HEK293T (cell line): ENCODE data around the gene OR51A4.

ENCODE experiments used
- CTCF ChIA-PET: fragments of 350-600 bp; formaldehyde crosslinking; extraction: SDS; loops from one replicate; lab custom pipeline; 2021; ENCODE audit warnings: antibody characterized with exemption, inconsistent platforms; lab: Yijun Ruan, JAX
- POLR2A ChIA-PET: fragments of 350-600 bp; formaldehyde crosslinking; extraction: SDS; loops from one replicate; lab custom pipeline; 2020; ENCODE audit warnings: antibody characterized with exemption, inconsistent platforms; lab: Yijun Ruan, JAX
- DNase-seq: peaks from one replicate; pipeline ENCODE4 v3.0.0; 2012; ENCODE audit warnings: mixed read lengths; ENCODE audit errors: extremely low spot score
- ARNT ChIP-seq: fragments of 450-650 bp; IDR thresholded peaks from 2 replicates; pipeline ENCODE4 v1.6.1; 2017; ENCODE audit warnings: mild to moderate bottlenecking
- BHLHE40 ChIP-seq: fragments of 450-650 bp; IDR thresholded peaks from 2 replicates; pipeline ENCODE4 v1.6.1; 2016; ENCODE audit warnings: mild to moderate bottlenecking, moderate library complexity, borderline replicate concordance
- CTBP1 ChIP-seq: fragments of 450-650 bp; IDR thresholded peaks from 2 replicates; pipeline ENCODE4 v1.6.1; 2016; ENCODE audit warnings: borderline replicate concordance
- ELF4 ChIP-seq: fragments of 450-650 bp; IDR thresholded peaks from 2 replicates; pipeline ENCODE4 v1.6.1; 2017; ENCODE audit warnings: antibody characterized with exemption
- FOXA1 ChIP-seq: fragments of 450-650 bp; IDR thresholded peaks from 2 replicates; pipeline ENCODE4 v1.6.1; 2016; ENCODE audit warnings: mild to moderate bottlenecking
- FOXK2 ChIP-seq: fragments of 450-650 bp; IDR thresholded peaks from 2 replicates; pipeline ENCODE4 v1.6.1; 2016; ENCODE audit warnings: mild to moderate bottlenecking
- FOXM1 ChIP-seq: fragments of 450-650 bp; IDR thresholded peaks from 2 replicates; pipeline ENCODE4 v1.6.1; 2017; ENCODE audit warnings: mild to moderate bottlenecking, borderline replicate concordance
- HDGF ChIP-seq: fragments of 450-650 bp; IDR thresholded peaks from 2 replicates; pipeline ENCODE4 v1.6.1; 2017; ENCODE audit warnings: antibody characterized with exemption, borderline replicate concordance
- L3MBTL2 ChIP-seq: fragments of 450-650 bp; conservative IDR thresholded peaks from 2 replicates; pipeline ENCODE4 v1.6.1; 2016; ENCODE audit warnings: mild to moderate bottlenecking
- LEF1 ChIP-seq: fragments of 450-650 bp; IDR thresholded peaks from 2 replicates; pipeline ENCODE4 v1.6.1; 2017; ENCODE audit warnings: mild to moderate bottlenecking, borderline replicate concordance
- NFRKB ChIP-seq: fragments of 450-650 bp; IDR thresholded peaks from 2 replicates; pipeline ENCODE4 v1.6.1; 2016; ENCODE audit warnings: mild to moderate bottlenecking, moderate library complexity
- SP1 ChIP-seq: fragments of 450-650 bp; IDR thresholded peaks from 2 replicates; pipeline ENCODE4 v1.6.1; 2017
- SUZ12 ChIP-seq: fragments of 450-650 bp; IDR thresholded peaks from 2 replicates; pipeline ENCODE4 v1.6.1; 2016; ENCODE audit warnings: mild to moderate bottlenecking
- TARDBP ChIP-seq: fragments of 450-650 bp; IDR thresholded peaks from 2 replicates; pipeline ENCODE4 v1.6.1; 2016
- ZNF384 ChIP-seq: fragments of 450-650 bp; IDR thresholded peaks from 2 replicates; pipeline ENCODE4 v1.6.1; 2016
- TF ChIP-seq, protein P1 (sequence below): fragments of 450-650 bp; IDR thresholded peaks from 2 replicates; pipeline ENCODE4 v1.6.1; 2016

Gene OR51A4

DNA sequence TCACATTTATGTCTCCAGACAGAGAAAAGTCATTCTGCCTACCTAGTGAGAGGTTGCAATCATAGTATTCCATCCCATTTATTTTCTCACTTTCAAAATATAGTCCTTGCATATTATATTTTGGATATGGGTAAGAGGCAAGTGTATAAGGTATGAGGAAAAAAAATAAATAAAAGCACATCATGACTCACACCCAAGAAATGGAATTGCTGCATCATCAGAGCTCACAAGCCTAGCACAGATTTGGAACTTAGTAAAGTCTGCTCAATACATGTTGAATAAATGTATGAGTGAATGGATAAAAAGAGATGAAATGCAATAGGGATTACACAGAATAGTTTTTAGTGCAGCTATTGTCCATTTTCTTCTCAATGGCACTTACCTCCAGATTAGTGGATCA is 20.8 kb downstream of the OR51A4 start:
- no peak for DNase-seq
- POLR2A ChIA-PET: no interaction called here

DNA sequence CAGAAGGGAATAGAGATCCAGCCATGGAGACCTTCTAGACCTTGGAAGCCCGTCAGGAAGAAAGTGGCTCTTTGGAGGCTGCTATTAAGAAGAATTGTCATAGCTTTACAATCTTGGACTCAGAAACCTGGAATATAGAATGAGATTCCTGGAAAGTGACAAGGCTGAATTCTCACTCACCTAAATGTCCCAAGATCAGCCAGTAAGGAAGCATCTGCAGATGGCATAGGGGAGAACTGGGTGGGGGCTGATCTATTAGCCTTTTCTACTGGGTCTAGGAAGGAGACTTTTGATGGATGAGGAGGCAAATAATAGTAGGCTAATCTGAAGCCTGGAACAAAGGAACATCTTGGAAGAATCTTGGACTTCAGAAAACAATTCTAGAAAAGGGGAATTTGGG is 23.2 kb downstream of the OR51A4 start, which contains the start of gene OR51G1:
TSS of gene OR51G1 (minus strand) at position 101 of the 400 bp plus-strand sequence. CDS start at position 101, 0 bp downstream.
- ChIA-PET POLR2A (no interaction called here), CTCF (no interaction called here)
- no peak for TF ChIP-seq ZNF384
- TF ChIP-seq BHLHE40: no peak
- TF ChIP-seq, protein P1, sequence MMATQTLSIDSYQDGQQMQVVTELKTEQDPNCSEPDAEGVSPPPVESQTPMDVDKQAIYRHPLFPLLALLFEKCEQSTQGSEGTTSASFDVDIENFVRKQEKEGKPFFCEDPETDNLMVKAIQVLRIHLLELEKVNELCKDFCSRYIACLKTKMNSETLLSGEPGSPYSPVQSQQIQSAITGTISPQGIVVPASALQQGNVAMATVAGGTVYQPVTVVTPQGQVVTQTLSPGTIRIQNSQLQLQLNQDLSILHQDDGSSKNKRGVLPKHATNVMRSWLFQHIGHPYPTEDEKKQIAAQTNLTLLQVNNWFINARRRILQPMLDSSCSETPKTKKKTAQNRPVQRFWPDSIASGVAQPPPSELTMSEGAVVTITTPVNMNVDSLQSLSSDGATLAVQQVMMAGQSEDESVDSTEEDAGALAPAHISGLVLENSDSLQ: no peak
- no peak for TF ChIP-seq FOXM1
- no peak for TF ChIP-seq CTBP1
- no peak for TF ChIP-seq ARNT
- TF ChIP-seq NFRKB: no peak
- no peak for TF ChIP-seq L3MBTL2
- no peak for TF ChIP-seq HDGF
- TF ChIP-seq SP1: no peak
- no peak for TF ChIP-seq SUZ12
- no peak for TF ChIP-seq TARDBP
- TF ChIP-seq FOXK2: no peak
- no peak for DNase-seq

More for the DNA sequence above, 20.8 kb downstream of the OR51A4 start:
- CTCF ChIA-PET: no interaction called here
- no peak for TF ChIP-seq ARNT
- TF ChIP-seq BHLHE40: no peak
- TF ChIP-seq SP1: no peak
- TF ChIP-seq, protein P1: no peak
- no peak for TF ChIP-seq HDGF
- no peak for TF ChIP-seq SUZ12
- TF ChIP-seq CTBP1: no peak
- TF ChIP-seq TARDBP: no peak
- TF ChIP-seq NFRKB: no peak
- TF ChIP-seq LEF1: no peak
- no peak for TF ChIP-seq FOXA1
- no peak for TF ChIP-seq FOXK2
- no peak for TF ChIP-seq ELF4

DNA sequence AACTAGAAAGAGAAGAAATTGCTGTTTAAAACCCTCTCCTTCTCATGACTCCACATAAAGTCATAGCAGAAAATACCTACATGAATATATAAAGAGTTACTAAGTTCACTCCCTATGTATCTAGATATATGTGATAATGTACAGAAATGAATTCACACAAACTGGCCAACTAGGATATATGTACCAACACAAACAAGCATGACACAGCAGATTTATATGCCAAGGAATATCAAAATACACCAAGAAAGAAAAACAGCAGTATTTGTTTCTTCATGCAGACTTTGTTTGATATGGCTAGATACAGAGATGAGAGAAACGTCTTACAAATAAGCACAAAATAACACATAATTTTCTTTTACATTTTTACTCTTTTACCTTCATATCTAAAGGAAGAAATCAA is 25.1 kb downstream of the OR51A4 start:
- TF ChIP-seq ZNF384 (no peak), CTBP1 (no peak), ELF4 (no peak)
- DNase-seq: no peak
- ChIA-PET CTCF (no interaction called here), POLR2A (no interaction called here)

DNA sequence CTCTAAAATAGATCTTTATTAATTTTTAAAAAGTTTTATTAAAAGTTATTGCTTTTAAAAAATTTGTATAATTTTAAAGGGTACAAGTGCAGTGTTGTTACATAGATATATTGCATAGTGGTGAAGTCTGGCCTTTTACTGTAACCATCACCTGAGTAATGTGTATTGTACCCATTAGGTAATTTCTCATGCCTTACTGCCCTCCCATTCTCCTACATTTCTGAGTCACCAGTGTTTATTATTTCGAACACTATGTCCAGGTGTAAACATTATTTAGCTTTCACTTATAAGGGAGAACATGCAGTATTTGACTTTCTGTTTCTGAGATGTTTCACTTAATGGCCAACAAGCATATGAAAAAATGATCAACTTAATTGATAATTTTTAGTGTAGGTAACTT is 25.6 kb downstream of the OR51A4 start:
- no peak for DNase-seq
- ChIA-PET CTCF (no interaction called here), POLR2A (no interaction called here)
- no peak for TF ChIP-seq ARNT
- TF ChIP-seq FOXA1: no peak
- TF ChIP-seq SUZ12: no peak
- no peak for TF ChIP-seq NFRKB
- no peak for TF ChIP-seq SP1

DNA sequence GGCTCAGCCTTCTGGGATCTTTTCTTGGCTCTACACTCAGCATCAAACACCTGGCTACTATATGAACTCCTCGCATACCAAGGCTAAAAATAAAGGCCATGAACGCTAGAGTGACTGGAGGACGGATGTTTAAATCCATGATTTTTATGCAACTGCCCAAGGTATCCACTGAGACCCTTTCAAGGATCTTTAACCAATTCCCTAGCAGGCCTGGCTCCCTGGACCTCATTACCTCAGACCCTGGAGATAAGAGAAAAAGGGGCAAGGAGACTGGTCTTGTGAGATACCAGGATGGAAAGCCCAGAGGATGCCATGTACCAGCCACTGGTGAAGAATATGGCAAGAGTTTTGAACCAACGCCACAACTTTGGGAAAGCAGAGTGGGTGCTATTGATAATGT is 28.2 kb downstream of the OR51A4 start, which contains the start of gene OR51G2:
TSS of gene OR51G2 (minus strand) at position 101 of the 400 bp plus-strand sequence. CDS start 3,687 bp downstream, outside the sequence.
- CTCF ChIA-PET: interaction anchor here (0.7 kb wide), 1 partner anchor 69 kb away, joined by 4 read pairs; no protein-coding TSS in a partner anchor
- POLR2A ChIA-PET: no interaction called here
- no peak for TF ChIP-seq LEF1
- TF ChIP-seq SP1: no peak
- no peak for TF ChIP-seq L3MBTL2
- TF ChIP-seq FOXK2: no peak
- no peak for TF ChIP-seq ELF4
- TF ChIP-seq FOXM1: no peak
- TF ChIP-seq NFRKB: no peak
- no peak for DNase-seq

DNA sequence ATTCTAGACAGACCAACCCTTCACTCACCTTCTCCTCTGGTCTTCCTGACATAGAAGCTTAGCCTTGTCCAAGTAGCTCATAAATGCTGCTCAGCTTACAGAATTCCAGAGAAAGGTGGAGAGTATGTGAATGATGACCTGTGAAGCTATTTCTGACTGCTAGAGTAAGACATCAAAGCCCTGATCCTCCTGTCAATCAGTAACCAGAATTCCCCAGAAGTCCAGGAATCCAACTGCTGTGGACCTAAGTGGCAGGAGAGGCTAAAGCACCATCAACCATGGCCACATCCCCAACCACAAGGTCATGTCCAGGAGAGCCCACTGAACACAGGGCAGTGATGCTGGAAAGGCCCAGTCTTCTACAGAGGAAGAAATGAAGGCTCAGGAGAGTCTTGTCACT is 30.8 kb downstream of the OR51A4 start:
- ChIA-PET CTCF (no interaction called here), POLR2A (no interaction called here)
- no peak for TF ChIP-seq NFRKB
- no peak for TF ChIP-seq TARDBP
- TF ChIP-seq SUZ12: no peak
- TF ChIP-seq, protein P1: no peak
- no peak for DNase-seq

DNA sequence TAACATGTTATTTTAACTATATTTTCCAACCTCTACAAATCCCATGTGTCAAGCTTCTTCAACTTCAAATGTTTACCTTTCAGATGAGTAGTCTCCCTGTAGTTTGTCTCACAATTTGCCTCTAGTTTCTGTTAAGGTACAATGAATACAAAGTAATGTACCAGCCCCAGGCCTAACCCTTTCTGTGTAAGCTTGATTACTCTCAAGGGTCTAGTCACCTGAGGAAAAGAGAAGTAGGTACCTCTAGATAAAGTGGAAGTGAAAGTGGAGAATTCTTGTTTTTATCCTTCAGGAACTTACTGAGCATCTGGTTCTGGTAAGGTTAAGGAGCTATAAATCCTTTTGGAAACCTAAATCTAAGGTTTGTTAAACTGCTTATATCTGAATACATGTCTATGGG is 43.9 kb downstream of the OR51A4 start, which contains the start of gene OR51A7:
TSS of gene OR51A7 (plus strand) at position 300 of the 400 bp plus-strand sequence. CDS start 3,587 bp downstream, outside the sequence.
- ChIA-PET CTCF (no interaction called here), POLR2A (no interaction called here)
- TF ChIP-seq SUZ12: no peak
- no peak for TF ChIP-seq SP1
- no peak for TF ChIP-seq FOXK2
- TF ChIP-seq L3MBTL2: no peak
- no peak for TF ChIP-seq ARNT
- TF ChIP-seq FOXM1: no peak
- TF ChIP-seq, protein P1: no peak
- TF ChIP-seq BHLHE40: no peak
- no peak for TF ChIP-seq HDGF
- no peak for TF ChIP-seq LEF1
- TF ChIP-seq ZNF384: no peak
- no peak for TF ChIP-seq NFRKB
- DNase-seq: no peak
